CD4-positive, CD25-positive, alpha-beta regulatory T cell (primary cell): ENCODE results near the gene C15orf39. TPM values are rescaled to one million over a fixed set of nuclear protein-coding genes. Genes with fewer than 3 reads are reported as not detected.
"Not testable (repeated sequence)": the region's sequence is repeated elsewhere in the genome, so short reads cannot be mapped to it uniquely, and the experiment has no call there.

Source experiments
- ATAC-seq, 2 donors: fragments of 150-1000 bp; cut with Tn5 transposase; one replicate each; pipeline ENCODE4 v1.10.0; 2021; ENCODE audit warnings: low read depth in 2 of 2, moderate number of reproducible peaks in 2 of 2, moderate library complexity in 1 of 2
- DNase-seq, 3 donors: peaks; one replicate each; pipeline versions ENCODE4 v3.0.0 to v3.0.0-alpha.2; 2012 to 2022; ENCODE audit warnings: mixed read lengths in 1 of 3
- H3K27ac ChIP-seq: one replicate; pipeline ENCODE4 v1.7.0; 2013; ENCODE audit warnings: mild to moderate bottlenecking, low read length; ENCODE audit not compliant: insufficient read depth, poor library complexity, severe bottlenecking
- H3K27me3 ChIP-seq: one replicate; pipeline ENCODE4 v1.7.0; 2013; ENCODE audit warnings: low read length; ENCODE audit not compliant: control insufficient read depth, insufficient read depth
- H3K36me3 ChIP-seq: one replicate; pipeline ENCODE4 v1.7.0; 2013; ENCODE audit warnings: mild to moderate bottlenecking, low read length, moderate library complexity; ENCODE audit not compliant: control insufficient read depth, insufficient read depth
- H3K4me1 ChIP-seq: 2 replicates; pipeline ENCODE4 v1.7.0; 2013; ENCODE audit warnings: mild to moderate bottlenecking, low read length; ENCODE audit not compliant: insufficient read depth, control insufficient read depth, poor library complexity, severe bottlenecking
- H3K4me3 ChIP-seq: one replicate; pipeline ENCODE4 v1.7.0; 2013; ENCODE audit warnings: low read depth, mild to moderate bottlenecking, low read length, moderate library complexity
- H3K9me3 ChIP-seq, 2 experiments: 1 replicate in 1 of 2; 2 replicates in 1 of 2; pipeline ENCODE4 v1.7.0; 2013; ENCODE audit warnings: low read length in 2 of 2, mild to moderate bottlenecking in 1 of 2, moderate library complexity in 1 of 2; ENCODE audit not compliant: control insufficient read depth in 2 of 2
- H3K27ac Mint-ChIP-seq, 3 donors: one replicate each; pipeline ENCODE4 v1.8.0; 2020 to 2022; ENCODE audit warnings: mild to moderate bottlenecking in 3 of 3, mixed read lengths in 3 of 3, moderate library complexity in 2 of 3
- H3K27me3 Mint-ChIP-seq: one replicate; pipeline ENCODE4 v1.8.0; 2022; ENCODE audit warnings: mild to moderate bottlenecking, mixed read lengths
- H3K36me3 Mint-ChIP-seq: one replicate; pipeline ENCODE4 v1.8.0; 2020; ENCODE audit warnings: mixed read lengths
- H3K4me1 Mint-ChIP-seq, 4 donors: one replicate each; pipeline ENCODE4 v1.8.0; 2020 to 2022; ENCODE audit warnings: mixed read lengths in 4 of 4, mild to moderate bottlenecking in 1 of 4
- H3K4me3 Mint-ChIP-seq, 4 donors: one replicate each; pipeline ENCODE4 v1.8.0; 2020 to 2022; ENCODE audit warnings: mild to moderate bottlenecking in 4 of 4, mixed read lengths in 4 of 4, moderate library complexity in 3 of 4
- H3K9me3 Mint-ChIP-seq, 7 donors: one replicate each; pipeline ENCODE4 v1.8.0; 2020 to 2022; ENCODE audit warnings: mixed read lengths in 7 of 7, mild to moderate bottlenecking in 3 of 7, moderate library complexity in 2 of 7
- polyA plus RNA-seq, 4 donors: library from polyadenylated mRNA; unstranded; fragments of 300-500 nt; fragmentation: Illumina TruSeq; gene quantifications; one replicate each; pipeline ENCODE4 v1.2.3, GENCODE V29; 2021
- total RNA-seq: library from RNA; stranded (reverse); gene quantifications from one replicate; pipeline ENCODE4 v1.2.3, GENCODE V29; 2022

Gene C15orf39
- total and polyA plus RNA-seq, 5 donors from 2014 or later: 1.2 to 19.5 (median 2.1) TPM

- H3K4me1 Mint-ChIP-seq: no peaks in the 10 kb centered on the region
- peaks cover 7% of the 10 kb centered on the region for H3K27me3 Mint-ChIP-seq
- ATAC-seq (no peak), DNase-seq (no peak)
- no peaks in the 10 kb centered on the region for H3K9me3 ChIP-seq
- H3K4me3 ChIP-seq: no peak overlapping the region
- H3K36me3 ChIP-seq: no peaks in the 10 kb centered on the region
- no peak overlapping the region for H3K4me3 Mint-ChIP-seq
- no peaks in the 10 kb centered on the region for H3K9me3 Mint-ChIP-seq
- H3K4me1 ChIP-seq: no peaks in the 10 kb centered on the region
- H3K27ac Mint-ChIP-seq: no peak overlapping the region
- H3K36me3 Mint-ChIP-seq: no peaks in the 10 kb centered on the region
- no peak overlapping the region for H3K27ac ChIP-seq
- no peaks in the 10 kb centered on the region for H3K27me3 ChIP-seq
Observed at GRCh38 chr15:75233504-75234190, 32.0 kb downstream of the C15orf39 start.

- peaks cover 13% of the 10 kb centered on the region for H3K27me3 Mint-ChIP-seq
- H3K4me1 ChIP-seq: no peaks in the 10 kb centered on the region
- no peak for ATAC-seq
- no peak overlapping the region for H3K27ac ChIP-seq
- no peaks in the 10 kb centered on the region for H3K9me3 ChIP-seq
- no peaks in the 10 kb centered on the region for H3K9me3 Mint-ChIP-seq
- DNase-seq: no peak
- H3K36me3 Mint-ChIP-seq: no peaks in the 10 kb centered on the region
- no peaks in the 10 kb centered on the region for H3K4me1 Mint-ChIP-seq
- no peak overlapping the region for H3K27ac Mint-ChIP-seq
- H3K4me3 Mint-ChIP-seq: no peak overlapping the region
- no peak overlapping the region for H3K4me3 ChIP-seq
- H3K27me3 ChIP-seq: no peaks in the 10 kb centered on the region
- no peaks in the 10 kb centered on the region for H3K36me3 ChIP-seq
Observed at GRCh38 chr15:75234191-75234810, 32.6 kb downstream of the C15orf39 start.

GRCh38 chr15:75235051-75235673, 33.5 kb downstream of the C15orf39 start:
- Mint-ChIP-seq H3K27ac (no peak overlapping the region), H3K9me3 (peaks cover 0 to 2% (median 0%) of the 10 kb centered on the region in 7 donors), H3K4me3 (no peak overlapping the region), H3K36me3 (no peaks in the 10 kb centered on the region), H3K4me1 (no peaks in the 10 kb centered on the region), H3K27me3 (peaks cover 18% of the 10 kb centered on the region)
- DNase-seq (no peak), ATAC-seq (no peak)
- Histone ChIP-seq H3K27me3 (no peaks in the 10 kb centered on the region), H3K4me3 (no peak overlapping the region), H3K9me3 (no peaks in the 10 kb centered on the region), H3K4me1 (no peaks in the 10 kb centered on the region), H3K36me3 (no peaks in the 10 kb centered on the region), H3K27ac (no peak overlapping the region)

- Histone ChIP-seq H3K27me3 (peaks cover under 1% of the 10 kb centered on the region), H3K9me3 (no peaks in the 10 kb centered on the region), H3K36me3 (no peaks in the 10 kb centered on the region), H3K4me3 (no peak overlapping the region), H3K4me1 (no peaks in the 10 kb centered on the region), H3K27ac (no peak overlapping the region)
- no peaks in the 10 kb centered on the region for H3K4me1 Mint-ChIP-seq
- H3K27me3 Mint-ChIP-seq: peaks cover 25% of the 10 kb centered on the region
- H3K36me3 Mint-ChIP-seq: no peaks in the 10 kb centered on the region
- no peak for ATAC-seq
- H3K9me3 Mint-ChIP-seq: peaks cover 0 to 2% (median 0%) of the 10 kb centered on the region in 7 donors
- no peak for DNase-seq
- H3K27ac Mint-ChIP-seq: no peak overlapping the region
- H3K4me3 Mint-ChIP-seq: no peak overlapping the region
Observed at GRCh38 chr15:75235760-75236729, 34.4 kb downstream of the C15orf39 start.

- DNase-seq: no peak
- Histone ChIP-seq H3K36me3 (no peaks in the 10 kb centered on the region), H3K9me3 (no peaks in the 10 kb centered on the region), H3K27ac (no peak overlapping the region), H3K27me3 (peaks cover 1% of the 10 kb centered on the region), H3K4me3 (no peak overlapping the region), H3K4me1 (no peaks in the 10 kb centered on the region)
- no peak for ATAC-seq
- no peaks in the 10 kb centered on the region for H3K4me1 Mint-ChIP-seq
- H3K27ac Mint-ChIP-seq: no peak overlapping the region
- peaks cover 23% of the 10 kb centered on the region for H3K27me3 Mint-ChIP-seq
- H3K9me3 Mint-ChIP-seq: peaks cover 0 to 2% (median 0%) of the 10 kb centered on the region in 7 donors
- no peak overlapping the region for H3K4me3 Mint-ChIP-seq
- H3K36me3 Mint-ChIP-seq: no peaks in the 10 kb centered on the region
Observed at GRCh38 chr15:75237316-75237982, 35.8 kb downstream of the C15orf39 start.

- Mint-ChIP-seq H3K4me1 (no peaks in the 10 kb centered on the region), H3K4me3 (no peak overlapping the region), H3K27me3 (peaks cover 23% of the 10 kb centered on the region), H3K27ac (no peak overlapping the region), H3K36me3 (no peaks in the 10 kb centered on the region), H3K9me3 (peaks cover 0 to 2% (median 0%) of the 10 kb centered on the region in 7 donors)
- Histone ChIP-seq H3K27me3 (peaks cover 1% of the 10 kb centered on the region), H3K4me1 (no peaks in the 10 kb centered on the region), H3K9me3 (no peaks in the 10 kb centered on the region), H3K27ac (no peak overlapping the region), H3K36me3 (no peaks in the 10 kb centered on the region), H3K4me3 (no peak overlapping the region)
- ATAC-seq (no peak), DNase-seq (no peak)
Observed at GRCh38 chr15:75238150-75238549, 36.5 kb downstream of the C15orf39 start.

GRCh38 chr15:75245741-75246140, 44.1 kb downstream of the C15orf39 start:
- peaks cover 28% of the 10 kb centered on the region for H3K27me3 Mint-ChIP-seq
- not testable (repeated sequence) for H3K9me3 Mint-ChIP-seq, H3K4me3 Mint-ChIP-seq, H3K4me3 ChIP-seq, H3K9me3 ChIP-seq, DNase-seq, H3K36me3 Mint-ChIP-seq, ATAC-seq, H3K27ac Mint-ChIP-seq, H3K36me3 ChIP-seq, H3K4me1 ChIP-seq, H3K27ac ChIP-seq, H3K4me1 Mint-ChIP-seq, H3K27me3 ChIP-seq
